ENCODE measurements around the gene BCAT1.

BCAT1 gene

GRCh38 chr12:24848941-24849477 is 99.9 kb downstream of the BCAT1 start:
- no peaks in the 10 kb centered on the region for H3K9me3 Mint-ChIP-seq
- no peaks in the 10 kb centered on the region for H3K4me1 Mint-ChIP-seq
- H3K27me3 Mint-ChIP-seq (ENCODE audit: low read depth), result no peaks in the 10 kb centered on the region
- H3K36me3 Mint-ChIP-seq (ENCODE audit: low read depth), result peaks cover 17% of the 10 kb centered on the region
- no peak overlapping the region for H3K4me3 Mint-ChIP-seq
- H3K27ac Mint-ChIP-seq, result no peak overlapping the region
- TF ChIP-seq, protein P1, sequence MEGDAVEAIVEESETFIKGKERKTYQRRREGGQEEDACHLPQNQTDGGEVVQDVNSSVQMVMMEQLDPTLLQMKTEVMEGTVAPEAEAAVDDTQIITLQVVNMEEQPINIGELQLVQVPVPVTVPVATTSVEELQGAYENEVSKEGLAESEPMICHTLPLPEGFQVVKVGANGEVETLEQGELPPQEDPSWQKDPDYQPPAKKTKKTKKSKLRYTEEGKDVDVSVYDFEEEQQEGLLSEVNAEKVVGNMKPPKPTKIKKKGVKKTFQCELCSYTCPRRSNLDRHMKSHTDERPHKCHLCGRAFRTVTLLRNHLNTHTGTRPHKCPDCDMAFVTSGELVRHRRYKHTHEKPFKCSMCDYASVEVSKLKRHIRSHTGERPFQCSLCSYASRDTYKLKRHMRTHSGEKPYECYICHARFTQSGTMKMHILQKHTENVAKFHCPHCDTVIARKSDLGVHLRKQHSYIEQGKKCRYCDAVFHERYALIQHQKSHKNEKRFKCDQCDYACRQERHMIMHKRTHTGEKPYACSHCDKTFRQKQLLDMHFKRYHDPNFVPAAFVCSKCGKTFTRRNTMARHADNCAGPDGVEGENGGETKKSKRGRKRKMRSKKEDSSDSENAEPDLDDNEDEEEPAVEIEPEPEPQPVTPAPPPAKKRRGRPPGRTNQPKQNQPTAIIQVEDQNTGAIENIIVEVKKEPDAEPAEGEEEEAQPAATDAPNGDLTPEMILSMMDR (IDR thresholded peaks at IDR 0.05; ENCODE audit: unreplicated experiment in 3 of 3), result no peak

- no peaks in the 10 kb centered on the region for H3K9me3 Mint-ChIP-seq
- H3K27ac Mint-ChIP-seq, result no peak overlapping the region
- H3K27me3 Mint-ChIP-seq (ENCODE audit: low read depth), result no peaks in the 10 kb centered on the region
- peaks cover 16% of the 10 kb centered on the region for H3K36me3 Mint-ChIP-seq (ENCODE audit: low read depth)
- no peak overlapping the region for H3K4me3 Mint-ChIP-seq
- H3K4me1 Mint-ChIP-seq, result no peaks in the 10 kb centered on the region
- TF ChIP-seq, protein P1 (IDR thresholded peaks at IDR 0.05; ENCODE audit: unreplicated experiment in 3 of 3), result no peak
These were observed 102.2 kb downstream of the BCAT1 start for GRCh38 chr12:24846689-24847088.

DNA sequence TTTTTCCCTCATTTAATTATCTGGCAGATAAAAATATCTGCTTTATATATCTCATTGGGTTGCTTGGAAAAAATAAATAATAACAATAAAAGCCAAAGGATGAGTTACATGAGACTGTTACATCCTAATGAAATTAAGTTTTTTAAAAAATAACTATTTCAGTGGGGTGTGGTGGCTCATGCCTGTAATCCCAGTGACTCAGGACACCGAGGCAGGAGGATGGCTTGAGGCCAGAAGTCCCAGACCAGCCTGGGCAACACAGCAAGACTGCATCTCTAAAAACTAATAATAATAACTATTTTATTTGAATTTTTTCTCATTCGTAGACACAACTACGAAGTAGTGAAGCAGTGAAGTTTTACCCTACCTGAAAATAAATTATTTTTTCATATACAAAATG is 103.3 kb downstream of the BCAT1 start:
- Mint-ChIP-seq H3K27me3 (ENCODE audit: low read depth) (no peaks in the 10 kb centered on the region), H3K27ac (no peak overlapping the region), H3K36me3 (ENCODE audit: low read depth) (peaks cover 22% of the 10 kb centered on the region), H3K9me3 (no peaks in the 10 kb centered on the region), H3K4me3 (no peak overlapping the region), H3K4me1 (no peaks in the 10 kb centered on the region)
- TF ChIP-seq, protein P1 (IDR thresholded peaks at IDR 0.05; ENCODE audit: unreplicated experiment in 3 of 3), result no peak

GRCh38 chr12:24840046-24840800 is 108.7 kb downstream of the BCAT1 start:
- Mint-ChIP-seq H3K36me3 (ENCODE audit: low read depth) (peaks cover 40% of the 10 kb centered on the region), H3K4me1 (no peaks in the 10 kb centered on the region)

GRCh38 chr12:24839268-24839791 is 109.6 kb downstream of the BCAT1 start:
- Mint-ChIP-seq H3K4me1 (no peaks in the 10 kb centered on the region), H3K36me3 (ENCODE audit: low read depth) (peaks cover 40% of the 10 kb centered on the region), H3K27ac (no peak overlapping the region), H3K27me3 (ENCODE audit: low read depth) (no peaks in the 10 kb centered on the region), H3K4me3 (no peak overlapping the region), H3K9me3 (no peaks in the 10 kb centered on the region)
- TF ChIP-seq, protein P1 (IDR thresholded peaks at IDR 0.05; ENCODE audit: unreplicated experiment in 3 of 3), result no peak

More at GRCh38 chr12:24840046-24840800, 108.7 kb downstream of the BCAT1 start:
- no peaks in the 10 kb centered on the region for H3K9me3 Mint-ChIP-seq
- TF ChIP-seq, protein P1 (IDR thresholded peaks at IDR 0.05; ENCODE audit: unreplicated experiment in 3 of 3), result no peak
- no peaks in the 10 kb centered on the region for H3K27me3 Mint-ChIP-seq (ENCODE audit: low read depth)
- H3K4me3 Mint-ChIP-seq, result no peak overlapping the region
- H3K27ac Mint-ChIP-seq, result no peak overlapping the region
